GM12878 (cell line): ENCODE measurements around the gene PSME3IP1. TPM values are rescaled to one million over a fixed set of nuclear protein-coding genes. Genes with fewer than 3 reads are reported as not detected.

ENCODE experiments used
- ATAC-seq: fragments of 200-7000 bp; cut with Tn5 transposase; 3 replicates; pipeline ENCODE4 v1.9.1; 2020; ENCODE audit warnings: mild to moderate bottlenecking, moderate library complexity
- BruUV-seq: library from RNA; stranded (reverse); fragments of 400-500 nt; replicated peaks from 2 replicates; lab custom pipeline; 2021; lab: Mats Ljungman, UMichigan
- CTCF ChIA-PET: fragments of 300-600 bp; sonication (Branson Sonifier 250); formaldehyde crosslinking; extraction: SDS; loops from one replicate; lab custom pipeline; 2021; ENCODE audit warnings: inconsistent platforms; lab: Yijun Ruan, JAX
- POLR2A ChIA-PET: fragments of 350-600 bp; formaldehyde crosslinking; extraction: SDS; loops from one replicate; lab custom pipeline; 2021; ENCODE audit warnings: inconsistent platforms; lab: Charles Lee
- RAD21 ChIA-PET: fragments of 300-600 bp; sonication (Branson Sonifier 250); formaldehyde crosslinking; loops from one replicate; lab custom pipeline; 2023; ENCODE audit warnings: antibody characterized with exemption; ENCODE audit not compliant: unreplicated experiment; lab: Charles Lee
- SMC1A ChIA-PET: fragments of 300-600 bp; sonication (Branson Sonifier 250); formaldehyde crosslinking; loops from one replicate; lab custom pipeline; 2023; ENCODE audit not compliant: unreplicated experiment, uncharacterized antibody; lab: Charles Lee
- DNase-seq: peaks from one replicate; pipeline ENCODE4 v3.0.0-alpha.2; 2011; ENCODE audit warnings: low read depth, low spot score
- FAIRE-seq: peaks from 3 replicates; lab custom pipeline; 2011; peaks lifted over from hg19 to GRCh38; lab: Jason Lieb, UNC
- H2AFZ ChIP-seq: 2 replicates; pipeline ENCODE4 v1.6.0; 2011; ENCODE audit warnings: low read depth, low read length, control low read depth; ENCODE audit not compliant: control insufficient read depth
- H3K27ac ChIP-seq: 2 replicates; pipeline ENCODE4 v1.5.1; 2011; ENCODE audit warnings: control low read depth; ENCODE audit not compliant: control insufficient read depth, insufficient read depth
- H3K27me3 ChIP-seq, 2 experiments: replicated peaks in 1 of 2; 2 replicates each; pipeline versions ENCODE4 v1.6.0 to v1.6.1; 2011; ENCODE audit warnings: low read length in 1 of 2; ENCODE audit not compliant: control insufficient read depth in 2 of 2, insufficient read depth in 2 of 2
- H3K36me3 ChIP-seq, 2 experiments: 2 replicates each; pipeline ENCODE4 v1.5.1; 2011; ENCODE audit warnings: low read length in 1 of 2; ENCODE audit not compliant: control insufficient read depth in 2 of 2, insufficient read depth in 2 of 2
- H3K4me1 ChIP-seq: 2 replicates; pipeline ENCODE4 v1.6.1; 2011; ENCODE audit warnings: mild to moderate bottlenecking, low read length, moderate library complexity, mixed read lengths; ENCODE audit not compliant: control insufficient read depth, insufficient read depth
- H3K4me2 ChIP-seq: 2 replicates; pipeline ENCODE4 v1.6.0; 2011; ENCODE audit warnings: control low read depth; ENCODE audit not compliant: control insufficient read depth, insufficient read depth
- H3K4me3 ChIP-seq: fragments of 200-600 bp; sonication (generic); 2 replicates; pipeline ENCODE4 v1.5.1; 2016
- H3K79me2 ChIP-seq: 2 replicates; pipeline ENCODE4 v1.6.0; 2011; ENCODE audit warnings: low read length; ENCODE audit not compliant: control insufficient read depth, insufficient read depth
- H3K9ac ChIP-seq: 2 replicates; pipeline ENCODE4 v1.8.0; 2011; ENCODE audit warnings: low read length, control low read depth, mixed read lengths; ENCODE audit not compliant: control insufficient read depth, insufficient read depth
- H3K9me3 ChIP-seq: replicated peaks from 3 replicates; pipeline ENCODE4 v1.5.1; 2011; ENCODE audit warnings: mild to moderate bottlenecking, low read length; ENCODE audit not compliant: control insufficient read depth, insufficient read depth
- H4K20me1 ChIP-seq: 2 replicates; pipeline ENCODE4 v1.6.0; 2011; ENCODE audit not compliant: control insufficient read depth, insufficient read depth
- CREM ChIP-seq: IDR thresholded peaks from 2 replicates; pipeline ENCODE4 v1.6.1; 2014; ENCODE audit warnings: antibody characterized with exemption, low read depth
- ELK1 ChIP-seq: IDR thresholded peaks from 2 replicates; pipeline ENCODE4 v1.6.1; 2012; ENCODE audit warnings: low read depth, low read length, improper control_type of control experiment
- HCFC1 ChIP-seq: fragments of 150-350 bp; IDR thresholded peaks from 2 replicates; pipeline ENCODE4 v1.6.1; 2014; ENCODE audit warnings: low read length
- MEF2B ChIP-seq: fragments of 450-650 bp; IDR thresholded peaks from 2 replicates; pipeline ENCODE4 v1.6.1; 2018; ENCODE audit warnings: mild to moderate bottlenecking, moderate library complexity; ENCODE audit not compliant: partially characterized antibody, poor library complexity, severe bottlenecking
- MXI1 ChIP-seq: fragments of 150-350 bp; IDR thresholded peaks from 2 replicates; pipeline ENCODE4 v1.6.1; 2011; ENCODE audit warnings: low read depth, mild to moderate bottlenecking, inconsistent platforms, low read length, improper control_type of control experiment
- PBX3 ChIP-seq: IDR thresholded peaks from 2 replicates; pipeline ENCODE4 v1.6.1; 2011; ENCODE audit warnings: mild to moderate bottlenecking, low read depth, low read length, moderate library complexity; ENCODE audit not compliant: insufficient replicate concordance
- POU2F2 ChIP-seq: IDR thresholded peaks from 3 replicates; pipeline ENCODE4 v1.6.1; 2011; ENCODE audit warnings: low read depth, mild to moderate bottlenecking, low read length, borderline replicate concordance
- RBBP5 ChIP-seq: fragments of 200-600 bp; sonication (generic); conservative IDR thresholded peaks from 2 replicates; pipeline ENCODE4 v1.6.1; 2016
- RCOR1 ChIP-seq: conservative IDR thresholded peaks from 2 replicates; pipeline ENCODE4 v1.6.1; 2012; ENCODE audit warnings: low read depth, low read length, improper control_type of control experiment
- RFX5 ChIP-seq: IDR thresholded peaks from 2 replicates; pipeline ENCODE4 v1.6.1; 2011; ENCODE audit warnings: low read depth, low read length, improper control_type of control experiment
- SMARCA5 ChIP-seq: fragments of 450-650 bp; IDR thresholded peaks from 2 replicates; pipeline ENCODE4 v1.6.1; 2017; ENCODE audit warnings: mild to moderate bottlenecking
- SUPT20H ChIP-seq: IDR thresholded peaks from 2 replicates; pipeline ENCODE4 v1.6.1; 2011; ENCODE audit warnings: low read depth, mild to moderate bottlenecking, low read length, moderate library complexity, borderline replicate concordance; ENCODE audit not compliant: control insufficient read depth
- TCF7 ChIP-seq: IDR thresholded peaks from 2 replicates; pipeline ENCODE4 v1.6.1; 2014; ENCODE audit warnings: antibody characterized with exemption, borderline replicate concordance
- USF1 ChIP-seq: IDR thresholded peaks from 2 replicates; pipeline ENCODE4 v1.6.1; 2011; ENCODE audit warnings: borderline replicate concordance, low read depth, mild to moderate bottlenecking, moderate library complexity, mixed read lengths, low read length; ENCODE audit not compliant: insufficient read depth; ENCODE audit errors: extremely low read length
- ZNF384 ChIP-seq: IDR thresholded peaks from 2 replicates; pipeline ENCODE4 v1.6.1; 2012; ENCODE audit warnings: low read depth, mild to moderate bottlenecking, low read length, improper control_type of control experiment, borderline replicate concordance
- ZSCAN29 ChIP-seq: fragments of 450-650 bp; IDR thresholded peaks from 2 replicates; pipeline ENCODE4 v1.6.1; 2017; ENCODE audit warnings: mild to moderate bottlenecking, moderate library complexity
- WGBS: methylation state at CpG from one replicate; pipeline ENCODE4 v1.1.6; 2016; ENCODE audit warnings: low lambda C conversion rate; ENCODE audit not compliant: insufficient replicate concordance, insufficient coverage; ENCODE audit errors: missing lambda C conversion rate; 5-methylcytosine and 5-hydroxymethylcytosine counted together
- in situ Hi-C: fragments of 300-500 bp; cut with MboI; formaldehyde crosslinking; loops from 9 replicates; pipeline ENCODE4 v1.14.3; 2018; ENCODE audit warnings: mixed read lengths
- intact Hi-C: fragments of 100-400 bp; cut with micrococcal nuclease; formaldehyde crosslinking; loops from one replicate; pipeline ENCODE4 v1.14.2; 2022; ENCODE audit not compliant: unreplicated experiment
- polyA plus RNA-seq, 11 experiments: library from polyadenylated mRNA; depleted of rRNA in 4 of 11; unstranded in 6 of 11; stranded (reverse) in 5 of 11; fragments of >200 nt; fragmentation: Nextera tagmentation in 4 of 11; fragmentation: Illumina TruSeq in 1 of 11; extraction: Ambion mirVana in 4 of 11; extraction: Trizol in 1 of 11; gene quantifications; 1 replicate in 1 of 11; 2 replicates in 10 of 11; pipeline versions ENCODE4 v1.2.1 to v1.2.3, GENCODE V29; 2011 to 2016; ENCODE audit warnings: inconsistent platforms in 2 of 11, missing spikeins in 2 of 11, low read depth in 1 of 11
- total RNA-seq, 4 experiments: library from RNA; depleted of rRNA in 3 of 4; stranded (reverse); fragments of >200 nt in 3 of 4; fragmentation: Illumina TruSeq in 1 of 4; extraction: Trizol in 1 of 4; gene quantifications; 2 replicates each; pipeline versions ENCODE4 v1.2.1 to v1.2.3, GENCODE V29; 2013 to 2021

Gene PSME3IP1
- total and polyA plus RNA-seq, 10 of the 15 experiments (the other 5 are each of a cell fraction or from before 2014, with no cell fraction given), result 67.9 to 174 (median 111) TPM

DNA sequence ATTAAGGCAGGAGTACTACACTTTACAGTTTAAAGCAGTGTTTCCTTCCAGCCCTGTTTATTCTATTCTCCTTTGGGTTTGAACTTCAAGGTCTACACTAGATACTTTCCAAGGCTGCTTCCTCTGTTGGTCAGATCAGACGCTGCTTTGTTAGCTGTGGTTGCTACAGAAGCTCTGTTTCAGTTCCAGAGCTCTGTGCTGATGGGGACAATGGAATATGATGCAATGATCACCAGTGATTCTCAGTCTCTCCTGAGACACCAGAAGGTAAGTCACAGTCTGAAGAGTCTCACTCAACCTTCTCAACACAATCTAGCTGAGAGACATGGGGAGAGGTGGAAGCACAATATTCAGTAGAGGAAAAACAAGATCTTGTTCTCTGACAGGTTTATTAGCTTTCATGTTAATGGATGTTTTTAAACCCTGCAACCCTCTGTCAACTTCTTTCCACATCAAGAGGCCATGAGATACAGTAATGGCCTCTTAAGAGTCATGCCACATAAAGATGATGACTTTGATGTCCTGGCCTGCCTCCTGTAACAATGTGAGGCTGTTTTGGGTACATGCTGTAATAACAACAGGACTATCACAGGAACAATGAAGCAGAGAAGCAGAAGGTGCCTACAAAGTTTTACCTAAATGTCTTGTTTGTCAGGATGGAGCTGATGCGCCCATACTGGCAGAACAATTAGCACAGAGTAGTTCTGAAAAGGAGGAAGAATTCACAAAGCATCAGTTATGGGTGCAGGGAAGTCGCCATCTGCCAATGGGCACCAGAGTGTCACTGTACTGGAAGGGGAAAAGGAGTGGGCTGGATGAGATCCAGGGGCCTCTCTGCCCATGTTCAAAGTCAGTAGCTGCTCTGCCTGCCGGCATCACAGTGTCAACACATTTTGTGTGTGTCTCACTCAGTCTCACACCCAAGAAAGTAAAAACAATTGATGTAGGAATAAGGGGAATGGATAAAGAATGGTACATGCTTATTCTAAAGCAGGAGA, 33.4 kb downstream of the PSME3IP1 start (continued):
- TF ChIP-seq SUPT20H, result no peak
- no peak for TF ChIP-seq CREM

GRCh38 chr16:57151369-57151768, 34.5 kb downstream of the PSME3IP1 start:
- no TSS peak for BruUV-seq
- WGBS, result 100% methylated on average over 2 of the region's 2 CpGs
- Histone ChIP-seq H3K27me3 (no peaks in the 10 kb centered on the region), H4K20me1 (no peaks in the 10 kb centered on the region), H3K36me3 (peaks cover 15 to 27% of the 10 kb centered on the region in 2 experiments), H3K4me2 (no peak overlapping the region), H3K27ac (no peak overlapping the region), H3K9ac (no peak overlapping the region), H3K4me1 (peaks cover 15% of the 10 kb centered on the region), H3K79me2 (no peaks in the 10 kb centered on the region), H3K9me3 (no peaks in the 10 kb centered on the region), H2AFZ (no peak overlapping the region), H3K4me3 (no peak overlapping the region)
- in situ Hi-C loops, result no loop called here
- no peak for ATAC-seq
- ChIA-PET CTCF (interaction anchor here (0.6 to 2.8 kb wide), 6 partner anchors 9 to 185 kb away, joined by 3 to 14 read pairs (median 3); partner anchors contain the start of gene CPNE2), POLR2A (interaction anchor here (1.0 kb wide), 1 partner anchor 15 kb away, joined by 3 read pairs; no protein-coding TSS in a partner anchor), SMC1A (interaction anchor here (0.6 to 1.7 kb wide), 6 partner anchors 15 to 449 kb away, joined by 3 to 4 read pairs (median 3); no protein-coding TSS in a partner anchor), RAD21 (interaction anchor here (0.7 to 1.4 kb wide), 2 partner anchors 24 to 59 kb away, joined by 3 read pairs; partner anchors contain the start of gene CPNE2)
- DNase-seq, result no peak
- intact Hi-C loops, result no loop called here
- TF ChIP-seq ZNF384, result no peak
- no peak for TF ChIP-seq RFX5
- TF ChIP-seq POU2F2, result no peak
- no peak for TF ChIP-seq TCF7
- no peak for TF ChIP-seq MEF2B
- no peak for TF ChIP-seq RBBP5
- no peak for TF ChIP-seq ZSCAN29
- no peak for TF ChIP-seq PBX3
- no peak for TF ChIP-seq RCOR1
- no peak for TF ChIP-seq ELK1
- TF ChIP-seq HCFC1, result no peak
- no peak for TF ChIP-seq SMARCA5
- no peak for TF ChIP-seq MXI1
- no peak for TF ChIP-seq USF1
- FAIRE-seq, result no peak
